Hepatic stellate cell (primary cell): Measurements from ENCODE around the gene IRX3.
"Not testable (repeated sequence)": the region's sequence is repeated elsewhere in the genome, so short reads cannot be mapped to it uniquely, and the experiment has no call there.

Experiments
- DNase-seq: peaks from one replicate; pipeline ENCODE4 v3.0.0; 2011; ENCODE audit warnings: low spot score

IRX3 gene

DNA sequence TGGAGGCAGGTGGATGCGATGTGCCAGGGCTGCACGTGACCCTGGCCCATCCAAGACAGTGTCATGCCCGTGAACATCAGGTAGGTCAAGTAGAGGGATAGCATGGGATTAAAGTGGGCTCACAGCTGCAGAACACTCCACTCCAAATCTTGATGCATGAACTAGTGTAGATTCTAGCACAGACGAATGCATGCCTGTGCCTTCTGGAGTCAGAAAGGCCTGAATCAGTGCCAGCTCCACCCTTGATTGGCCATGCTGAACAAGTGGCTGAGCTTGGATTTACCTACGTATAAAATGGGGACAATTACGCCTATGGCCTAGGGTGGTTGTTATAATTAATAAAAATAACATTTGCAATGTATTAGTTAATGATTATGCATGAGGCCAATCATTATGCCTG, 10.6 kb downstream of the IRX3 start:
- DNase-seq, result no peak

DNA sequence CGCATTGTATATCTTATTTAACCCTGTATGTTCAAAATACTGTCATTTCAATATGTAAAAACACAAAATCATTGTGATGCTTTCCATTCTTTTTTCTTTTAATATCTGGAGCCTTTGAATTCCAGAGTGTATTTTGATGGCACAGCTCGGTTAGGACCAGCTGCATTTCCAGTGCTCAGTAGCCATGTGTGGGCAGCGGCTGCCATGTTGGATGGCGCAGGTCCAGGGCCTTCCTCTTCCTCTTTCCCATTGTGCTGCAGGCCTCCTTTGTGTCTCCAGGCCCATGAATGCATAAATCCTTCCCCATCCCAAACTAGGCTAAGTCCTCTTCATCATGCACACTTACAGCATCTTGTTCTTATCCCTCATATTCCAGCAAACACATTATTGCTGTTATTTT, 13.0 kb downstream of the IRX3 start:
- no peak for DNase-seq

DNA sequence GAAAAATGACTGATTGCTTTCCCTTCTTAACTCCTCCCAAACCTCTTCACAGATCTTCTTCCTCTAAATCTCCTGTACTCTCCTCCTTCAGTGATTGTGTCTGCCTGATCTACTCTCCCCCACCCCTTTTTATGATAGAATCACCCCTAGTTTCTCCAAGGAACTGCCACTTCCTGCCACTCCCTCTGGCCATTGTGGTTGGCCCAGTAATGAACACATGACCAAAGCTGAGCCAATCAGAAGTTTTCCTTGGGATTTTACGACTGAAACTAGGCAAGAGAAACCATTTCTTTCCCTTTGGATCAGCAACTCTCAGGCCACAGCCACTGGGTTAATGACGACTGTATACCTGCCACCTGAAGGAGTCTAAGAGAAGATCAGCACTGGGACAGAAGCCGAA, 15.9 kb downstream of the IRX3 start:
- no peak for DNase-seq

DNA sequence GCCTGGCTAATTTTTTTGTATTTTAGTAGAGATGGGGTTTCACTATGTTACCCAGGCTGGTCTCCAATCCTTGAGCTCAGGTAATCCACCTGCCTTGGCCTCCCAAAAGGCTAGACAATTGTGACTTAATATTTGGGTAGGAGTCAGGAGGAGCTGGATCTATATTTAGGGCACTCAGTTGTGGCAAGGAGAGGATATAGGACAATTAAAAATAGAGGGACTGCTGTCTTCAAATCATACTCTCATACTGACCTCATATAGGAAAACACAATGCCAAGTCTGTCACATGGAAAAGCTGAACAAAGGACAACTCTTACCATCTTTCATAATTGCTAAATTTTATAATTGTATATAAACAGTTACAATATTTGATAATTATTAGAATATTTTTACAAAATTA, 17.1 kb downstream of the IRX3 start:
- no peak for DNase-seq

DNA sequence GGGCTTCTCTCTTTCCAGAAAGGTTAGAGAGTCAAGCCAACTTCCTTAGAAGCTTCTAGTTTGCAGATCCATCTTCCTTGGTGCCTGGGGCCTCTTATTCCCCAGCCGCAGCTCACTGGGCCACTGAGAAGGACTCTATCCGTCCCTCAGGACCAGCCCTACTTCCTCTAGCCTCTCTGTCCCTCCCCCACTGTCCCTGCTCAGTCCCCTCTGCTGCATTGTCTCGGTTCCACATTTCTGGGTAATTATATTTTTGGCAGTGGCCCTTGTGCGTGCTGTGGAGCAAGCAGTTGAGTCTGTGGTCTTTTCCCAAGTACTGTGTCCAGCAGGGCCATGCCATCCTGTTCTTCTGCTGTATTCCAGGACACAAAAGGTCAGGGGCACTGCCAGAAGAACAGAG, 17.8 kb downstream of the IRX3 start:
- no peak for DNase-seq

DNA sequence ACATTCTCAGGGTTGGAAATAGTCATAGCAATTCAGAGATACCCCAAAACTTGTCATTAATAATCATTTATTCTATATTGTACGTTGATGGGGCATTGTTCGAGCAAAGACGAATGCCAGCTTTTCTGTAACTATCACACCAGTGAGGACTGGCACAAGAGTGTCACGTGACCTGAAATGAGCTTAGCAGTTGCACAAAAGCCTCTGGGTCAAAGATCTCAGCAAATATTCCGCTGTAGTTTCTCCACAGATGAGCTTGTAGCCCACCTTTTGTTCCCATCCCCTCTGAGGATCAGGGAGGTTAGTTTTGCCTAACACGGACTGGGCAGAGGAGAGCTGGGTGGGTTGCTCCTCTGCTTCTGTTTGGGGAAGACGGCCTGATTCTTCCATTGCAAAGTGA, 18.2 kb downstream of the IRX3 start:
- no peak for DNase-seq

DNA sequence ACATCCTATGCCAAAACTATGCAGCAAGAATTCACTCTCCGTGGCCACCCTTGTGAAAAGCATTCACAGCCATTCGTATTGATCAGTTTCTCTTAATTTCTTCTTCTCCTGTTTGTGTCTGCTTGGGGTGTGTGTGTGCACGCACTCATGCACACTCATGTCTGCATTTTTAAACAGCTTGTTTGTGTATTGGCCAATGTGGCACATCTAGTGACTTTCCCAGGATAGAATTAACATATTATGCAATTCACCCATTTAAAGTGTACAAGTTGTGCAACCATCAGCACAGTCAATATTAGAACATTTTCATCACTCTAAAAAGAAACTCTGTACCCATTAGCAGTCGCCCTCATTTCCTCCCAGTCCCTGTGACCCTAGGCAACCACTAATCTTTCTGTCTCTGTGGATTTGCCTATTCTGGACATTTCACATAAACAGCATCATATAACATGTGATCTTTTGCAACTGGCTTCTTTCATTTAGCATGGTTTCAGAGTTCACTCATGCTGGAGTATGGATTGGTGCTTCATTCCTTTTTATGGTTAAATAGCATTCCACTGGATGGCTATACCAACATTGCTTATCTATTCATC, 20.1 kb downstream of the IRX3 start:
- DNase-seq, result no peak

DNA sequence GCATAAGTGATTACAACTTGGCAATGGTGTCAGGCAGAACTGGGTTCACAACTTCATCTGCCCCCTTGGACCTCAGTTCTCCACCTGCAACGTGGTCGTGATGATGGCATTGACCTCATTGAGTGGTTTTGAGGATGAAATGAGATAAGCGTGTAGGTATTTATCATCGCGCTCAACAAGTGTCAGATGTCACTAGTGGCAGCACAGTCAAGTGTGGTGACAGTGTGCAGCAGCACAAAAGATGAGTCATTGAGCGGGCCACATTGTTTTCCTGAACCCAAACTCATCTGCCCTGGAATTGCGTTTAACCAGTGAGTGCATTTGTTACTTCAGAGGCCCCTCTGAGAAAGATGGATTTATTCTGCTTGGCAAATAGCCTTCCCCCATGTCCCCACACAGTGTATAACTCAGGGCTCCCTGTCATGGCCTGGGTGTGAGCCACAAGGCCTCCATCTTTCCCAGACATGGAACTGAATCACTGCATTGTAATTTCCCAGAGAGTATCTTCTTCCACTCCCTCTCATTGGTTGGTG, 20.9 kb downstream of the IRX3 start:
- DNase-seq, result no peak

DNA sequence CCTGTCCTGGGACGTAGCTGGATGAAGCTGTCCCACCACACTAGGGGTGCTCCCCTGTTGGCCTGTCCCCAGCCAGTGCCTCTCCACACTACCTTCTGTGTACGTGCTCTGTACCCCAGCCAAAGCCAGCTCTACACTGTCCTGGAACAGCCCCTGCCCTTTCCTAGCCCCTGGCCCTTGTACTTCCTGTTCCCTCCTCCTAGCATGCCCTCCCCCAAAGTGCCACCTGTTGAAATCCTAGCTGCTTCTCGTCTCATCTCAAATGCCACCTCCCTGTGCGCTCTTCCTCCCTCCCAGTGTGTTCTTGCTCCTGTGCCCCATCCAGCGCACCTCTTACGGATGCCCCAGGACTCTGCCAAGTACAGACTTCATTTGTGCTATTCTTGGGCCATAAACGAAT, 33.5 kb downstream of the IRX3 start:
- DNase-seq, result no peak

DNA sequence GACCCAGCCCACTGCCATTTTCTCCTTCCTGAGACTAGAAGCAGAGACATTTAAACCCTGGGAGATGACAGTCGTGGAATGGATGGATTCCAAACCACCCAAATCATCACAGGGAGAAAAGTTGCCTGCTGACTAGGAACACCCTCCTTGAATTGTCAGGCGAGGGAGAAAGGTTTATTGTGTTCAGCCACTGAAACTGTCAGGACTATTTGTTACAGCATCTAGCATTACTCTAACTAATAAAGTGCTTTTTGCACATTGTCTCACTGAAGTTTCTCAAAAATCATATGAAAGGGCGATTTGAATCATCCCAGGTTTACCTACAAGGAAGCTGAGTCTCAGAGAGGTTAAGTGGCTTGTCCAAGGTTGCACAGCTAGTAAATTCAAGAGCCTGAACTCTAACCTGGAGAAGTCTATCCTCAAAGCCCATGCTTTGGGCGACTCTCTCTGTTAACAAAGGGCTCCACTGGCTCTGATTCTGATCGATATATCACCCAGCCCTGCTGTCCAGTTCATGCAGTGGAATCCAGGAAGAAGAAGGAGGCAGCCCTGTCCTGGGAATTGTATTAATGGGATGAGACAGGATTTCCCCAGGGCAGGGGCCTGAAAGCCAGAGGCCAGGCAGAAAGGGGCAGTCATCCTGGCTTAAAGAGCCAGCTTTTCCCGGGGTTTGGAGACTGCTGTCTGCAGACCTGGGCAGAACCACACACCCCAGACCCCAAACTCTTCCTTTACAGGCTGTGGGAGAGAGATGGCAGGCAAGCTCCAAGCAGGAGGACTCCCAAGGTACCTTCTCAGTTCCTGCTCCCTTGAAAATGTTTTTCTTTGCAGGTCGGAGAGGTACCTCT, 37.5 kb downstream of the IRX3 start:
- no peak for DNase-seq

DNA sequence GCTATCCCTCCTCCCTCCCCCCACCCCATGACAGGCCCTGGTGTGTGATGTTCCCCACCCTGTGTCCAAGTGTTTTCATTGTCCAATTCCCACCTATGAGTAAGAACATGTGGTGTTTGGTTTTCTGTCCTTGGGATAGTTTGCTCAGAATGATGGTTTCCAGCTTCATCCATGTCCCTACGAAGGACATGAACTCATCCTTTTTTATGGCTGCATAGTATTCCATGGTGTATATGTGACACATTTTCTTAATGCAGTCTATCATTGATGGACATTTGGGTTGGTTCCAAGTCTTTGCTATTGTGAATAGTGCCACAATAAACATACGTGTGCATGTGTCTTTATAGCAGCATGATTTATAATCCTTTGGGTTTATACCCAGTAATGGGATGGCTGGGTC, 38.9 kb downstream of the IRX3 start:
- DNase-seq, result not testable (repeated sequence)

DNA sequence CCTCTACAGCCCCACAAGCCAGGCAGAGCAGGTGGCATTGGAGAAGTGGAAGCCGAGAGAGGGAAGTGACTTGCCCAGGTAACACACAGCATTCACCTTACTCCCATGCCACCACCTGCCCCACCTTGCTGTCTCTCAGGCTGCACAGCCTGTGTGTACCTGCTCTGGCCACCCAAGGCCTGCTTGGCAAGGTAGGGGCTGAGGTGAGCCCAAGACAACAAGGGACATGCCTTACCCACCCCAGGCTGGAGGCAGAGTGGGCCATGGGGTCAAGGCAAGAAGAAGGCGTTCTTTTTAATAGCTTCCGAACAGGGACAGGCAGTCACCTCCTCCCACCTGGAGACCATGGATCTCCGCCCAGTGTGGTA, 40.1 kb downstream of the IRX3 start:
- DNase-seq, result no peak

DNA sequence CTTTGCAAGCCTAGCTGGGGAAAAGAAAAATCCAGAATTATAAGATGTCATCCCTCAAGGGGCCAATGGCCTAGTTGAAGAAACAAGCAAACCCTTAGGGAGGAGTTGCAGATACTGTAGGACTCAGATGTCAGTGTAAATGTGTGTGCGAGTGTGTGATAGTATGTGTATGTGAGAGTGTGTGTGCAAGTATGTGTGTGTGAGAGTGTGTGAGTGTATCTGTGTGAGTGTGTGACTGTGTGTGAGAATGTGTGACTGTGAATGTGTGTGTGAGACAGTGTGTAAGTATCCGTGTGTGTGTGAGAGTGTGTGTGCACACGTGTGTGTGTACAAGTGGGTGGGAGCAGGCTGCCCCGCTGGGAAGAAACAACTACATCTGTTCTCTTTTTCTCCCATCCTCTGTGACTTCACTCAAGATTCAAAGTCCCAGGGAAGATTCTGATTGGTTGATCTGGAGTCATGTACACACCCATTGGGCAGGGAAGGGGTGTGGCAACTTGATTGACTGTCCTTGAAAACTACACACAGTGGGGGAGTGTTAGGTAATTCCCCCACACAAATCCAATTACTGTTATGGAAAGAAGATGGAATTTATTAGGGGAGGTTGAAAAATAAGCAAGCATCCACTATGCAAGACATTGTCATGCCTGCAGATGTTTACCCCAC, 40.7 kb downstream of the IRX3 start:
- DNase-seq, result no peak

DNA sequence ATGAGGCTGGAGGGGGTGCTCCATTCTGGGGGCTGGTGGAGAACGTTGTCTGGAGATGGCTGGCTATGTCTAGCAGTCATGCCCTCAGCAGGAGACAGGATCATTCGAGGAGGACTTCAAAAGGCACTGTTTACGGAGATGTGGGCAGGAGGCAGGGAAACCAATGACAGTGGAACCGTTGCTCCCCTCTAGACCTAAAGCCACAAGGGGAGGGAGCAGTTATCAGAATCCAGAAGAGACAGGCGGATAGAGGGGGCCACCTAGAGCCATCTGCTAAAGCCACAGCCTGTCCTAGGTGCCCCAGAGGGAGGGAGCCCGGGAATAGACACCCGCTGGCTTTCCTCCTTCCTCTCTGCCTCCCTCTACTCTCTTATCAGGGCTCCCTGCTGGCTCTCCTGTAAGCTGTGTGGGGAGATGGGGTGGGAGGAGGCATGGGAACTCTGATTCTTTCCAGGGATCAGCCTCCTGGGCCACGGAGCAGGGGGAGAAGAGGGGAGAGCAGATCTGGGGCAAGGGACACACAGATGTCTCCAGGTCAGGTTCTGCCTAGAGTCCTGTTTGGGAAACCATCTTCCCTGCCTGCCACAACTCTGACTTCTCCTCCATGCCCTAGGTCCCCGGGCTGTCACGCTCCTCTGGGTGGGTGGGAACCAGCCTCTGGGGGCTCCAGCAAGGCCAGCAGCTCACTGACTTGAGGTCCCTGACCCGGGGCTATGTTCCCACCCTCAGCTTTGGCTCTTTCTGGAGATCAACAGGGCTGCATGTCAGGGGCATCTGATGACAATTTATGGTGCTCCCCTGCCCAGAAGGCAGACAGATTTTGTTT, 42.3 kb downstream of the IRX3 start:
- DNase-seq, result no peak

DNA sequence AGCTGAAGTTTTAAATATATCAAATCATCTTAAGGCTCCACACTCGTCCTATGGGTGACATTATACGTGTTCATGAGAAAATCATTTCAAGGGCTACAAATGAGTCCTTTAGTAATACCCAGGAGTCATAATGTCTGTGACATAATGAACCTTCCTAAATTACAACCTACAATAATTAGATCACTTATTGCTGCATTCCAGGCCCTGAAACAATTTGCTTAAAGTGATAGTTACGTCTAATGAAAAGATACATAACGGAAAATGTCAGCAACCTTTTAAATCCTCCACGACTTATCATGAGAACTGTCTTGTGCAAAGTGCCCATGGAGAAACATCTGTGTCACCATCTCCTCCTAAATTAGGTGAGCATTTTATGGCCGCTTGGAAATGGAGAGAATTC, 43.4 kb downstream of the IRX3 start:
- no peak for DNase-seq

DNA sequence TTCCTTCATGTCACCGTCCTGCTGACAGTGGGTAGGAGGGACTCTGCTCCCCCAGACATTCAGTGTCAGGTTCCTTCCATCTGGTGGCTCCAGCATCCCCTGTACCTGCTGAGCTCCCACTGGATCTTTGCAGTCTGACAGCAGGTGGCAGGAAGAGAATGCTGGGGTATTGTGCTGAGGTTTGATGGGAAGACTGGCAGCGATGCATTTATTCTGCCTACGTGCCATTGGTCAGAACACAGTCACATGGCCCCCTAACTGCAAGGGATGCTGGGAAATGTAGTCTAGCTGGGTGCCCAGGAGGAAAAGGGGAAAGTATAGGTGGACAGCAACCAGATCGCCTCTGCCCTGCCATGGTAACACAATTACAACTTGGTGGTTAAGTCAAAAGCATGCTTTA, 44.4 kb downstream of the IRX3 start:
- no peak for DNase-seq

DNA sequence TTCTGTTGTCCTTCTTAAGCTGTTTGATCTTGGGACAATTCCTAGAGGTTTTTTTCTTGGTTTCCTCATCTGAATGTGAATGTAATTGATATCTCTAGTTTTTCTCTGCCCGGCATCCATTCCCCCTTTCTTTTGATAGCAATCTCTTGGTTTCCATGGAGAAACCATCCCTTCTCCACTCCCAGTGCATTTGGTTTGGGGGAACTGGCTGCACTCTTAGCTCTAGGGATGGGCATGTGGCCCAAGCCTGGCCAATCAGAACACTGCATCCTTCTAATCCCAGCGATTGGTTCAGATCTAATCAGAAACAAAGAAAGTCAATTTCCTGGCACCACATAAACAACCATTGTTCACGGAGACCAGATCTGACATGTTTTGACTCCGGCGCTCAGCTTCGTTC, 45.1 kb downstream of the IRX3 start:
- no peak for DNase-seq

DNA sequence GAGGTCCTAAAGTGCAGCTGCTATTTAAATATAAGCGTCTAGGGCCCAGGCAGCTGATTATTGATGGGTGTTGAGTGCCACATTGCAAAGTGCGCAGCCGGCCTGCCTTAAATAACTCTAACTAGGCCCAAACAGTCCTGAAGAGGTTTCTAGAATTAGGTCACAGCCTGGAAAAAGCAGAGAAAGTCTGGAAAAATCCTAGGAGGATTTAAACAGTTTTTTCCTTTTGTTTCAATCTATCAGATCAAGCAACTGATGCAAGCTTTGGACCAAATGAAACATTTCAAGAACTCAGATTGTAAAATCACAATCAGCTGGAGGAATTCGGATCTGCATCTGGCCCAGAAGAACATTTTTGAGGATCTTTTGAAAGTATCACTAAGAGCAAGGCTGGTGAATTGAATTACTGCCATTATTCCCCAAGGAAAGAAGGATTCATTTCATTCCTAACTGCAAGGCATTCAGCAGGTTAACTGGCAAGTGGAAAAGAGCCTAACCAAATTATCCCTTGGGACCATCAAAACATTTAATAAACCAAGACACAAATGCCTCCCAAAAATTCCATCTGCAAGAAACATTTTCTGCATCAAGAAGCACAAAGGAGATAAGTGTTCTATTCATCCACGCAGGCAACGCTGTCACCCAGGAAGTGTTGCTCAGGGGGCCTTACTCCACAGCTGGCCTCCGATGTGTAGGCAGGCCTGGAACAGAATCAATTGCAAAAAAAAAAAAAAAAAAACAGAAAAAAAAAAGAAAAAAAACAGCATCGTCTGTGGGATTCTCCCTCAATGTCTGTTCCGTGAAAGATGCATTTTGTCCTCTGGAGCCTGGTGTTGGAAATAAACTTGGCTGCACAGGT, 46.1 kb downstream of the IRX3 start:
- DNase-seq, result no peak

DNA sequence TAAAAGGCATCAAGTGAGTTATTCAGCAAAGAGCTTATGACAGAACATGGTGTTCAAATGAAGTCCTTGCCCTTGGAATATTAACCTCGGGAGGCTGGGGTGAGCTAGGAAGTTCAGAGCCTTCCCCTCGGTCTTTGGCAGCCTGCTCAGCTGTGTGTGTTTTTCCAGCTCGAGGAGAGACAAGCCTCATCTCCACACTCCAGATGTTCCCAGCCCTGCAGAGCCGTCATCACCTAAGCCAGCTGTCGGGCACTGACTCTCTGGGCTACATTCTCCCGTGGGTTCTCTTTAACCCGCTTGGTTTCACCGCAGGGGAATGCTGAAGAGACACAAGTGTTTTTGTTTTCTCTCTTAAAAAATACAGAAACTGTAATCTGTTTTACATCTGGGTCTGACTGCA, 47.1 kb downstream of the IRX3 start:
- no peak for DNase-seq

DNA sequence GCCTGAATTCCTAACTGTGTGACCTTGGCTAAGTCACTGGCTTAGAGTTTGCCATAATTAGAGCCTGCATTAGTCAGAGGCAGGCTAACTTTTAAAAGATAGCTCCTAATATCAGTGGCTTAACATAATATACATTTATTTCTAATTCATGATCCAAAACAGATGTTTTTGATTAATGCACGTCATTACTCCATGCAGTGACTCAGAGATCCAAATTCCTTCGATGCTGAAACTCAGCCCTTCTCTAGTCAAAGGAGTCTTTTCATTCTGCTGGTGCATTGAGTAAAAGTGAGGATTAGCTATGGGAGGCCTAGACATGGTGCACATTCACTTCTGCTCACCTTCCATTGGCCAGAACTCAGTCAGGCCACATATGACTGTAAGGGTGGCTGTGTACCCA, 49.8 kb downstream of the IRX3 start:
- no peak for DNase-seq

DNA sequence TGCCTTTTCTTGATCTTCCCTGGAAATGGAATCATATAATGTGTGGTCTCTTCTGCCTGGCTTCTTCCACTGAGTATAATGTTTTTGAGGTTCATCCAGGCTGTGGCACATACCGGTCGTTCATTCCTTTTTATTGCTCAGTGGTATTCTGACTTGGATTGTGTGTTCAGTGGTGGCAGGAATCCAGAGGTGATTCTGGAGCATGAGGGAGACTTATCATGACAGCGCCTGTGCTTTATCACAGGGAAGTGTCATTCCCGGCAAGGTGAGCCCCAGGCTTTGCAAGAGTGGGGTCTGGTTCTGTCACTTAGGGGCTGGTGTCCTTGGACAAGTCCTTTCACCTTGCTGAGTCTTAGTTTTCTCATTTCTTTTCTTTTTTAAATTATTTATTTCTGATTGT, 53.0 kb downstream of the IRX3 start:
- no peak for DNase-seq
